ENCODE data around the gene TFDP2.

TFDP2 gene

GRCh38 chr3:142053244-142053643 is 96.1 kb downstream of the TFDP2 start:
- no peak for DNase-seq (ENCODE audit: low read depth)
- TF ChIP-seq, protein P1, sequence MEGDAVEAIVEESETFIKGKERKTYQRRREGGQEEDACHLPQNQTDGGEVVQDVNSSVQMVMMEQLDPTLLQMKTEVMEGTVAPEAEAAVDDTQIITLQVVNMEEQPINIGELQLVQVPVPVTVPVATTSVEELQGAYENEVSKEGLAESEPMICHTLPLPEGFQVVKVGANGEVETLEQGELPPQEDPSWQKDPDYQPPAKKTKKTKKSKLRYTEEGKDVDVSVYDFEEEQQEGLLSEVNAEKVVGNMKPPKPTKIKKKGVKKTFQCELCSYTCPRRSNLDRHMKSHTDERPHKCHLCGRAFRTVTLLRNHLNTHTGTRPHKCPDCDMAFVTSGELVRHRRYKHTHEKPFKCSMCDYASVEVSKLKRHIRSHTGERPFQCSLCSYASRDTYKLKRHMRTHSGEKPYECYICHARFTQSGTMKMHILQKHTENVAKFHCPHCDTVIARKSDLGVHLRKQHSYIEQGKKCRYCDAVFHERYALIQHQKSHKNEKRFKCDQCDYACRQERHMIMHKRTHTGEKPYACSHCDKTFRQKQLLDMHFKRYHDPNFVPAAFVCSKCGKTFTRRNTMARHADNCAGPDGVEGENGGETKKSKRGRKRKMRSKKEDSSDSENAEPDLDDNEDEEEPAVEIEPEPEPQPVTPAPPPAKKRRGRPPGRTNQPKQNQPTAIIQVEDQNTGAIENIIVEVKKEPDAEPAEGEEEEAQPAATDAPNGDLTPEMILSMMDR (conservative IDR thresholded peaks at IDR 0.05; ENCODE audit: low read depth, low read length) = no peak
- no peak overlapping the region for H3K4me3 ChIP-seq (ENCODE audit: low read length)

GRCh38 chr3:142051351-142051750 is 98.0 kb downstream of the TFDP2 start:
- no peak for DNase-seq (ENCODE audit: low read depth)
- no peak overlapping the region for H3K4me3 ChIP-seq (ENCODE audit: low read length)
- TF ChIP-seq, protein P1 (conservative IDR thresholded peaks at IDR 0.05; ENCODE audit: low read depth, low read length) = no peak

GRCh38 chr3:142047021-142047369 is 102.3 kb downstream of the TFDP2 start:
- TF ChIP-seq, protein P1 (conservative IDR thresholded peaks at IDR 0.05; ENCODE audit: low read depth, low read length) = no peak
- no peak for DNase-seq (ENCODE audit: low read depth)
- no peak overlapping the region for H3K4me3 ChIP-seq (ENCODE audit: low read length)

DNA sequence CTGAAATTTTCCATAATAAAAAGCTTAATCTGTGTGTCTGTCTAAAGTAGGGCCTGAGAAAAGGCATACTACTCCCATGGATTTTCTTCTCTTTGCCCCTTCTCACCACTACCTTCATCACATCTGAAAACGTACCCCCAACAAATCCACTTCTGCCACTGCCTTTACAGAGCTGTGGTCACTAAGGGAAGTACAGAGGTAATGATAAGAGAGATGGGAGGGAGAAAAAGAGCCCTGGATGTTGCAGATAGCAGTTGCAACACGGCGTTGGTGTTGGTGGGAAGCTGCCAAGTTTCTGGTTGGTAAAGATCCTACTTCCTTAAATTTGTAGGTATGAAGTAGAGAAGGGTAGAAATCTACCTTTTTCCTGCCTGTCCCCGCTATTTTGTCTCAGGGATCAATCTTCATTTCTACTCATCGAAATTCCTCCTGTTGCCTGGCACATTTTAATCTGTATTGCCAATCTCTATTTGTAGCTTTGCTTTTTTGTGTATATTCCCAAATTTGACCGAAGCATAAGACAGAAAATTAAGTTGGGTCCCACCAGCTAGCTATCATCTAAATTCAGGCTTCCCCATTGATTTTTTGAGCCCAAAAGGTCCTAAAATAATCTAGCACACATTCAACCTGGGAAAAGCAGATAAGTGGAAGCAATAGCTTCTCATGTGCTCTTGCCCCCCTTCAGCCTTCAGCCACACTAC is 102.9 kb downstream of the TFDP2 start:
- no peak overlapping the region for H3K4me3 ChIP-seq (ENCODE audit: low read length)
- TF ChIP-seq, protein P1 (conservative IDR thresholded peaks at IDR 0.05; ENCODE audit: low read depth, low read length) = no peak
- DNase-seq (ENCODE audit: low read depth) = no peak

GRCh38 chr3:142040941-142041491 is 108.3 kb downstream of the TFDP2 start:
- no peak for DNase-seq (ENCODE audit: low read depth)
- TF ChIP-seq, protein P1 (conservative IDR thresholded peaks at IDR 0.05; ENCODE audit: low read depth, low read length) = no peak
- no peak overlapping the region for H3K4me3 ChIP-seq (ENCODE audit: low read length)

- DNase-seq (ENCODE audit: low read depth) = no peak
- TF ChIP-seq, protein P1 (conservative IDR thresholded peaks at IDR 0.05; ENCODE audit: low read depth, low read length) = no peak
- H3K4me3 ChIP-seq (ENCODE audit: low read length) = no peak overlapping the region
Observed at GRCh38 chr3:142035308-142035922, 113.9 kb downstream of the TFDP2 start.

- TF ChIP-seq, protein P1 (conservative IDR thresholded peaks at IDR 0.05; ENCODE audit: low read depth, low read length) = no peak
- DNase-seq (ENCODE audit: low read depth) = no peak
- no peak overlapping the region for H3K4me3 ChIP-seq (ENCODE audit: low read length)
Observed at GRCh38 chr3:142033292-142033691, 116.1 kb downstream of the TFDP2 start.

Measured in retinal pigment epithelial cell (primary cell).